H1 (cell line): ENCODE measurements around the gene EIPR1. TPM values are rescaled to one million over a fixed set of nuclear protein-coding genes. Genes with fewer than 3 reads are reported as not detected.

Experiments
- CBX5 ChIP-seq: fragments of 300-800, 300-1000 bp; sonication (generic); IDR thresholded peaks from 2 replicates; pipeline ENCODE4 v1.7.1; 2016; ENCODE audit warnings: antibody characterized with exemption, low read length, low read depth
- CTBP2 ChIP-seq: IDR thresholded peaks from 2 replicates; pipeline ENCODE4 v1.7.0; 2011; ENCODE audit warnings: borderline replicate concordance, mild to moderate bottlenecking, moderate library complexity, mixed read lengths, low read length; ENCODE audit not compliant: insufficient read depth, insufficient read length
- EP300 ChIP-seq, 2 experiments: IDR thresholded peaks; 1 replicate in 1 of 2; 2 replicates in 1 of 2; pipeline ENCODE4 v1.6.1; 2011 to 2012; ENCODE audit warnings: low read depth in 2 of 2, low read length in 2 of 2, mild to moderate bottlenecking in 2 of 2, borderline replicate concordance in 1 of 2, inconsistent platforms in 1 of 2, moderate library complexity in 1 of 2
- NRF1 ChIP-seq: IDR thresholded peaks from 2 replicates; pipeline ENCODE4 v1.6.1; 2011; ENCODE audit warnings: mild to moderate bottlenecking, low read depth, low read length, improper control_type of control experiment
- PHF8 ChIP-seq: fragments of 200-600 bp; sonication (generic); conservative IDR thresholded peaks from 2 replicates; pipeline ENCODE4 v1.7.1; 2012; ENCODE audit warnings: low read depth, mild to moderate bottlenecking, inconsistent platforms, low read length, moderate library complexity
- RBBP5 ChIP-seq: IDR thresholded peaks from 2 replicates; pipeline ENCODE4 v1.7.1; 2012; ENCODE audit warnings: low read depth, mild to moderate bottlenecking, inconsistent platforms, low read length, moderate library complexity, borderline replicate concordance
- RFX5 ChIP-seq: IDR thresholded peaks from 2 replicates; pipeline ENCODE4 v1.6.1; 2011; ENCODE audit warnings: low read depth, low read length, improper control_type of control experiment, borderline replicate concordance
- SP2 ChIP-seq: IDR thresholded peaks from 2 replicates; pipeline ENCODE4 v1.6.1; 2012; ENCODE audit warnings: mild to moderate bottlenecking, low read length, inconsistent platforms
- TEAD4 ChIP-seq: IDR thresholded peaks from 2 replicates; pipeline ENCODE4 v1.6.1; 2012; ENCODE audit warnings: low read depth, low read length, inconsistent platforms, mixed read lengths
- polyA plus RNA-seq, 7 experiments: library from polyadenylated mRNA; depleted of rRNA in 3 of 7; stranded (reverse) in 5 of 7; unstranded in 2 of 7; fragments of >200 nt in 5 of 7; fragments of 200-250 nt in 2 of 7; gene quantifications; 1 replicate in 5 of 7; 2 replicates in 1 of 7; 4 replicates in 1 of 7; pipeline versions ENCODE4 v1.2.1 to v1.2.3, GENCODE V29; 2011 to 2013; ENCODE audit warnings: missing spikeins in 2 of 7, mixed read lengths in 2 of 7
- total RNA-seq: library from RNA; stranded (reverse); fragmentation: NEBNext Ultra II Directional; extraction: Animal tissue kit (Norgen Biotek cat#: 25700); gene quantifications from 2 replicates; pipeline ENCODE4 v1.2.1, GENCODE V29; 2021
- TF ChIP-seq, protein P1 (sequence below): fragments of 300-600 bp; sonication (generic); IDR thresholded peaks from 2 replicates; pipeline ENCODE4 v1.7.1; 2012; ENCODE audit warnings: low read length, moderate library complexity, mild to moderate bottlenecking, inconsistent platforms; ENCODE audit not compliant: insufficient replicate concordance
- TF ChIP-seq, protein P2 (sequence below): IDR thresholded peaks from 2 replicates; pipeline ENCODE4 v1.6.1; 2012; ENCODE audit warnings: inconsistent platforms

The EIPR1 gene
- total and polyA plus RNA-seq, 2 of the 8 experiments (the other 6 are each of a cell fraction or from before 2014, with no cell fraction given) = 26.3 to 56.4 TPM

DNA sequence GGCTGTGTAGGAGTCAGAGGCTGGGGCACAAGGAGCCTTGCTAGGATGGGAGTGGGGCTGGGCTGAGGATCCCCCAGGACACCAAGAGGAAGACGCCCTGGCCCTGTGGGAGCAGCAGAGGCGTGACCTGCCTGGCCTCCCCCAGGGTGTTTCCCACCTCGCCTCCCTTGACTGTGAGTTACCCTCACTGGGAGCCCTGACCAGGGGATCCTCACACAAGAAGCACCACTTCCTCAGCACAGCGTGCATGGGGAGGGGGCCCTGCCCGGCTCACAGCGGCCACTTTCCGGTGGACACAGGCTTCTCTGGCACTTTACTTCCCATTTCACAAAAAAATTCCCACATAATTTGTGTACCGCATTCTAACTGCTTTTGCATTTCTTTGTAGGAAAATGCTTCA lies 187.7 kb downstream of the EIPR1 start (continued):
- TF ChIP-seq, protein P1, sequence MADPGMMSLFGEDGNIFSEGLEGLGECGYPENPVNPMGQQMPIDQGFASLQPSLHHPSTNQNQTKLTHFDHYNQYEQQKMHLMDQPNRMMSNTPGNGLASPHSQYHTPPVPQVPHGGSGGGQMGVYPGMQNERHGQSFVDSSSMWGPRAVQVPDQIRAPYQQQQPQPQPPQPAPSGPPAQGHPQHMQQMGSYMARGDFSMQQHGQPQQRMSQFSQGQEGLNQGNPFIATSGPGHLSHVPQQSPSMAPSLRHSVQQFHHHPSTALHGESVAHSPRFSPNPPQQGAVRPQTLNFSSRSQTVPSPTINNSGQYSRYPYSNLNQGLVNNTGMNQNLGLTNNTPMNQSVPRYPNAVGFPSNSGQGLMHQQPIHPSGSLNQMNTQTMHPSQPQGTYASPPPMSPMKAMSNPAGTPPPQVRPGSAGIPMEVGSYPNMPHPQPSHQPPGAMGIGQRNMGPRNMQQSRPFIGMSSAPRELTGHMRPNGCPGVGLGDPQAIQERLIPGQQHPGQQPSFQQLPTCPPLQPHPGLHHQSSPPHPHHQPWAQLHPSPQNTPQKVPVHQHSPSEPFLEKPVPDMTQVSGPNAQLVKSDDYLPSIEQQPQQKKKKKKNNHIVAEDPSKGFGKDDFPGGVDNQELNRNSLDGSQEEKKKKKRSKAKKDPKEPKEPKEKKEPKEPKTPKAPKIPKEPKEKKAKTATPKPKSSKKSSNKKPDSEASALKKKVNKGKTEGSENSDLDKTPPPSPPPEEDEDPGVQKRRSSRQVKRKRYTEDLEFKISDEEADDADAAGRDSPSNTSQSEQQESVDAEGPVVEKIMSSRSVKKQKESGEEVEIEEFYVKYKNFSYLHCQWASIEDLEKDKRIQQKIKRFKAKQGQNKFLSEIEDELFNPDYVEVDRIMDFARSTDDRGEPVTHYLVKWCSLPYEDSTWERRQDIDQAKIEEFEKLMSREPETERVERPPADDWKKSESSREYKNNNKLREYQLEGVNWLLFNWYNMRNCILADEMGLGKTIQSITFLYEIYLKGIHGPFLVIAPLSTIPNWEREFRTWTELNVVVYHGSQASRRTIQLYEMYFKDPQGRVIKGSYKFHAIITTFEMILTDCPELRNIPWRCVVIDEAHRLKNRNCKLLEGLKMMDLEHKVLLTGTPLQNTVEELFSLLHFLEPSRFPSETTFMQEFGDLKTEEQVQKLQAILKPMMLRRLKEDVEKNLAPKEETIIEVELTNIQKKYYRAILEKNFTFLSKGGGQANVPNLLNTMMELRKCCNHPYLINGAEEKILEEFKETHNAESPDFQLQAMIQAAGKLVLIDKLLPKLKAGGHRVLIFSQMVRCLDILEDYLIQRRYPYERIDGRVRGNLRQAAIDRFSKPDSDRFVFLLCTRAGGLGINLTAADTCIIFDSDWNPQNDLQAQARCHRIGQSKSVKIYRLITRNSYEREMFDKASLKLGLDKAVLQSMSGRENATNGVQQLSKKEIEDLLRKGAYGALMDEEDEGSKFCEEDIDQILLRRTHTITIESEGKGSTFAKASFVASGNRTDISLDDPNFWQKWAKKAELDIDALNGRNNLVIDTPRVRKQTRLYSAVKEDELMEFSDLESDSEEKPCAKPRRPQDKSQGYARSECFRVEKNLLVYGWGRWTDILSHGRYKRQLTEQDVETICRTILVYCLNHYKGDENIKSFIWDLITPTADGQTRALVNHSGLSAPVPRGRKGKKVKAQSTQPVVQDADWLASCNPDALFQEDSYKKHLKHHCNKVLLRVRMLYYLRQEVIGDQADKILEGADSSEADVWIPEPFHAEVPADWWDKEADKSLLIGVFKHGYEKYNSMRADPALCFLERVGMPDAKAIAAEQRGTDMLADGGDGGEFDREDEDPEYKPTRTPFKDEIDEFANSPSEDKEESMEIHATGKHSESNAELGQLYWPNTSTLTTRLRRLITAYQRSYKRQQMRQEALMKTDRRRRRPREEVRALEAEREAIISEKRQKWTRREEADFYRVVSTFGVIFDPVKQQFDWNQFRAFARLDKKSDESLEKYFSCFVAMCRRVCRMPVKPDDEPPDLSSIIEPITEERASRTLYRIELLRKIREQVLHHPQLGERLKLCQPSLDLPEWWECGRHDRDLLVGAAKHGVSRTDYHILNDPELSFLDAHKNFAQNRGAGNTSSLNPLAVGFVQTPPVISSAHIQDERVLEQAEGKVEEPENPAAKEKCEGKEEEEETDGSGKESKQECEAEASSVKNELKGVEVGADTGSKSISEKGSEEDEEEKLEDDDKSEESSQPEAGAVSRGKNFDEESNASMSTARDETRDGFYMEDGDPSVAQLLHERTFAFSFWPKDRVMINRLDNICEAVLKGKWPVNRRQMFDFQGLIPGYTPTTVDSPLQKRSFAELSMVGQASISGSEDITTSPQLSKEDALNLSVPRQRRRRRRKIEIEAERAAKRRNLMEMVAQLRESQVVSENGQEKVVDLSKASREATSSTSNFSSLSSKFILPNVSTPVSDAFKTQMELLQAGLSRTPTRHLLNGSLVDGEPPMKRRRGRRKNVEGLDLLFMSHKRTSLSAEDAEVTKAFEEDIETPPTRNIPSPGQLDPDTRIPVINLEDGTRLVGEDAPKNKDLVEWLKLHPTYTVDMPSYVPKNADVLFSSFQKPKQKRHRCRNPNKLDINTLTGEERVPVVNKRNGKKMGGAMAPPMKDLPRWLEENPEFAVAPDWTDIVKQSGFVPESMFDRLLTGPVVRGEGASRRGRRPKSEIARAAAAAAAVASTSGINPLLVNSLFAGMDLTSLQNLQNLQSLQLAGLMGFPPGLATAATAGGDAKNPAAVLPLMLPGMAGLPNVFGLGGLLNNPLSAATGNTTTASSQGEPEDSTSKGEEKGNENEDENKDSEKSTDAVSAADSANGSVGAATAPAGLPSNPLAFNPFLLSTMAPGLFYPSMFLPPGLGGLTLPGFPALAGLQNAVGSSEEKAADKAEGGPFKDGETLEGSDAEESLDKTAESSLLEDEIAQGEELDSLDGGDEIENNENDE = no peak
- TF ChIP-seq CBX5 (no peak), NRF1 (no peak), SP2 (no peak), TEAD4 (no peak), RBBP5 (no peak), EP300 (IDR thresholded peaks at IDR 0.05; ENCODE audit: borderline replicate concordance in 1 of 2, low read depth in 2 of 2, low read length in 2 of 2) (no peak), RFX5 (no peak), PHF8 (no peak), CTBP2 (no peak)
- TF ChIP-seq, protein P2, sequence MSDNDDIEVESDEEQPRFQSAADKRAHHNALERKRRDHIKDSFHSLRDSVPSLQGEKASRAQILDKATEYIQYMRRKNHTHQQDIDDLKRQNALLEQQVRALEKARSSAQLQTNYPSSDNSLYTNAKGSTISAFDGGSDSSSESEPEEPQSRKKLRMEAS = no peak
